OCI-LY7 (cell line): ENCODE measurements around the gene ADH7. TPM values are rescaled to one million over a fixed set of nuclear protein-coding genes. Genes with fewer than 3 reads are reported as not detected.

Experiments used
- BruUV-seq: library from RNA; stranded (reverse); fragments of 400-500 nt; replicated peaks from 2 replicates; lab custom pipeline; 2021; lab: Mats Ljungman, UMichigan
- CTCF ChIA-PET: fragments of 300-600 bp; sonication (Branson Sonifier 250); formaldehyde crosslinking; loops from one replicate; lab custom pipeline; 2022; ENCODE audit warnings: antibody characterized with exemption; ENCODE audit not compliant: unreplicated experiment; lab: Charles Lee
- POLR2A ChIA-PET: fragments of 300-600 bp; sonication (Branson Sonifier 250); formaldehyde crosslinking; loops from one replicate; lab custom pipeline; 2022; ENCODE audit warnings: antibody characterized with exemption; lab: Charles Lee
- DNase-seq: peaks from one replicate; pipeline ENCODE4 v3.0.0-alpha.2; 2015; ENCODE audit warnings: low spot score
- H2AFZ ChIP-seq: fragments of 200-600 bp; sonication (generic), shearing (Covaris generic); 2 replicates; pipeline ENCODE4 v1.6.1; 2014; ENCODE audit warnings: mild to moderate bottlenecking, antibody characterized with exemption, low read length, moderate library complexity
- H3K27ac ChIP-seq: fragments of 200-600 bp; sonication (generic); 2 replicates; pipeline ENCODE4 v1.5.1; 2014; ENCODE audit warnings: mixed run types, low read depth, mild to moderate bottlenecking, moderate library complexity, low read length, inconsistent platforms; ENCODE audit not compliant: poor library complexity, severe bottlenecking
- H3K36me3 ChIP-seq: fragments of 200-600 bp; sonication (generic); 2 replicates; pipeline ENCODE4 v1.6.1; 2014; ENCODE audit warnings: mild to moderate bottlenecking, antibody characterized with exemption, low read length, moderate library complexity, mixed read lengths; ENCODE audit not compliant: insufficient read depth
- H3K4me1 ChIP-seq: fragments of 200-600 bp; sonication (generic); 2 replicates; pipeline ENCODE4 v1.5.1; 2014; ENCODE audit warnings: mild to moderate bottlenecking, low read length; ENCODE audit not compliant: insufficient read depth, poor library complexity, severe bottlenecking
- H3K4me2 ChIP-seq: fragments of 200-600 bp; sonication (generic); 2 replicates; pipeline ENCODE4 v1.6.1; 2014; ENCODE audit warnings: mild to moderate bottlenecking, low read length
- H3K4me3 ChIP-seq: fragments of 200-600 bp; sonication (generic); 2 replicates; pipeline ENCODE4 v1.5.1; 2014; ENCODE audit warnings: mild to moderate bottlenecking, low read depth, low read length; ENCODE audit not compliant: poor library complexity, severe bottlenecking
- H3K79me2 ChIP-seq: fragments of 200-600 bp; sonication (generic); 2 replicates; pipeline ENCODE4 v1.6.1; 2016; ENCODE audit warnings: low read depth, mild to moderate bottlenecking, low read length, moderate library complexity, mixed read lengths; ENCODE audit not compliant: insufficient read depth
- H3K9me2 ChIP-seq: fragments of 200-600 bp; sonication (generic); 2 replicates; pipeline ENCODE4 v1.6.1; 2016; ENCODE audit warnings: mild to moderate bottlenecking, low read length, mixed read lengths; ENCODE audit not compliant: insufficient read depth
- H3K9me3 ChIP-seq: fragments of 200-600 bp; sonication (generic); 2 replicates; pipeline ENCODE4 v1.6.1; 2014; ENCODE audit warnings: mild to moderate bottlenecking, mixed run types, low read length, mixed read lengths
- H4K20me1 ChIP-seq: fragments of 200-600 bp; sonication (generic); 2 replicates; pipeline ENCODE4 v1.6.1; 2014; ENCODE audit warnings: mild to moderate bottlenecking, antibody characterized with exemption, low read length, moderate library complexity, mixed read lengths; ENCODE audit not compliant: insufficient read depth
- CTCF ChIP-seq: fragments of 200-600 bp; sonication (generic); conservative IDR thresholded peaks from 2 replicates; pipeline ENCODE4 v1.5.1; 2014; ENCODE audit warnings: mild to moderate bottlenecking, antibody characterized with exemption, low read length, moderate library complexity, mixed read lengths
- EZH2phosphoT487 ChIP-seq: fragments of 200-600 bp; sonication (generic); IDR thresholded peaks from 2 replicates; pipeline ENCODE4 v1.6.1; 2018; ENCODE audit warnings: low read depth, borderline replicate concordance, mild to moderate bottlenecking, mixed run types, antibody characterized with exemption, low read length, moderate library complexity, mixed read lengths
- intact Hi-C: fragments of 100-400 bp; cut with micrococcal nuclease; formaldehyde crosslinking; loops from one replicate; pipeline ENCODE4 v1.10.0; 2022; ENCODE audit not compliant: unreplicated experiment
- total RNA-seq, 2 experiments: library from RNA; depleted of rRNA in 1 of 2; stranded (reverse); fragments of >200 nt in 1 of 2; shearing (Covaris generic) in 1 of 2; gene quantifications; 2 replicates each; pipeline ENCODE4 v1.2.3, GENCODE V29; 2014 to 2022

Gene ADH7
- total RNA-seq, 2 experiments from 2014 or later, result not detected

- H3K4me1 ChIP-seq, result no peaks in the 10 kb centered on the region
- H3K9me3 ChIP-seq, result no peaks in the 10 kb centered on the region
- H3K4me2 ChIP-seq, result no peak overlapping the region
- TF ChIP-seq EZH2phosphoT487 (no peak), CTCF (peak; percentile 31; the same call in 1 of the 2 replicates)
- H3K36me3 ChIP-seq, result no peaks in the 10 kb centered on the region
- no peak overlapping the region for H2AFZ ChIP-seq
- no peaks in the 10 kb centered on the region for H4K20me1 ChIP-seq
- BruUV-seq, result no TSS peak
- POLR2A ChIA-PET, result interaction anchor here (0.8 kb wide), 1 partner anchor 72 kb away, joined by 3 read pairs; no protein-coding TSS in a partner anchor
- H3K9me2 ChIP-seq, result no peaks in the 10 kb centered on the region
- intact Hi-C loops, result loop anchor here (5.0 to 10.0 kb wide), 2 partner anchors 935 to 1258 kb away; partner anchors contain the start of gene STPG2
- CTCF ChIA-PET, result interaction anchor here (0.8 kb wide), 1 partner anchor 1259 kb away, joined by 3 read pairs; the partner anchor contains the start of gene STPG2
- H3K4me3 ChIP-seq, result no peak overlapping the region
- no peaks in the 10 kb centered on the region for H3K79me2 ChIP-seq
- DNase-seq, result no peak
- no peak overlapping the region for H3K27ac ChIP-seq
These were observed 32.4 kb downstream of the ADH7 start for GRCh38 chr4:99402765-99403164.

GRCh38 chr4:99400831-99401230, 34.3 kb downstream of the ADH7 start:
- no peaks in the 10 kb centered on the region for H3K9me2 ChIP-seq
- intact Hi-C loops, result loop anchor here (5.0 to 10.0 kb wide), 2 partner anchors 934 to 1256 kb away; partner anchors contain the start of gene STPG2
- no peaks in the 10 kb centered on the region for H4K20me1 ChIP-seq
- H3K4me2 ChIP-seq, result no peak overlapping the region
- ChIA-PET CTCF (no interaction called here), POLR2A (interaction anchor here (0.5 to 0.7 kb wide), 2 partner anchors 48 to 170 kb away, joined by 3 to 4 read pairs; no protein-coding TSS in a partner anchor)
- no peaks in the 10 kb centered on the region for H3K36me3 ChIP-seq
- no TSS peak for BruUV-seq
- no peak overlapping the region for H3K27ac ChIP-seq
- no peaks in the 10 kb centered on the region for H3K79me2 ChIP-seq
- H3K9me3 ChIP-seq, result no peaks in the 10 kb centered on the region
- DNase-seq, result no peak
- H3K4me3 ChIP-seq, result no peak overlapping the region
- no peaks in the 10 kb centered on the region for H3K4me1 ChIP-seq
- no peak overlapping the region for H2AFZ ChIP-seq
- no peak for TF ChIP-seq CTCF
- TF ChIP-seq EZH2phosphoT487, result no peak

DNA sequence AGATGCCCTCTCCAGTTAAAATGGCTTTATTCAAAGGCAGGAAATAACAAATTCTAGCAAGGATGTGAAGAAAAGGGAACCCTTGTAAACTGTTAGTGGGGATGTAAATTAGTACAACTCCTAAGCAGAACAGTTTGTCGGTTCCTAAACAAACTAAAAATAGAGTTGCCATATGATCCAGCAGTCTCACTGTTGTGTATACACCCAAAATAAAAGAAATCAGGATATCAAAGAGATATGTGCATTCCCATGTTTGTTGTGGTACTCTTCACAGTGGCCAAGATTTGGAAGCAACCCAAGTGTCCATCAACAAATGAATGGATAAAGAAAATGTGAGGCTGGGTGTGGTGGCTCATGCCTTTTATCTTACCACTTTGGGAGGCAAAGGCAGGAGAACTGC, 36.1 kb downstream of the ADH7 start:
- Histone ChIP-seq H4K20me1 (no peaks in the 10 kb centered on the region), H3K4me1 (no peaks in the 10 kb centered on the region), H3K4me3 (no peak overlapping the region), H3K9me2 (no peaks in the 10 kb centered on the region), H3K4me2 (no peak overlapping the region), H3K79me2 (no peaks in the 10 kb centered on the region), H2AFZ (no peak overlapping the region), H3K9me3 (no peaks in the 10 kb centered on the region), H3K27ac (no peak overlapping the region), H3K36me3 (no peaks in the 10 kb centered on the region)
- ChIA-PET CTCF (no interaction called here), POLR2A (no interaction called here)
- DNase-seq, result no peak
- intact Hi-C loops, result no loop called here
- TF ChIP-seq CTCF, result no peak
- no peak for TF ChIP-seq EZH2phosphoT487
- no TSS peak for BruUV-seq
